Measurements from ENCODE around the gene MMP28.

MMP28 gene

GRCh38 chr17:35729405-35729833, 66.0 kb downstream of the MMP28 start:
- no peaks in the 10 kb centered on the region for H4K20me1 ChIP-seq (ENCODE audit: control insufficient read depth, insufficient read depth, low read depth, low read length)
- peaks cover 3% of the 10 kb centered on the region; the same call in 1 of the 2 replicates for H3K36me3 ChIP-seq (ENCODE audit: control insufficient read depth, low read length)
- no peaks in the 10 kb centered on the region for H3K79me2 ChIP-seq (ENCODE audit: control insufficient read depth, low read length)
- TF ChIP-seq EZH2phosphoT487 (IDR thresholded peaks at IDR 0.05; ENCODE audit: borderline replicate concordance, low read length) (no peak), CTCF (IDR thresholded peaks at IDR 0.05; ENCODE audit: low read depth, low read length, poor library complexity, severe bottlenecking) (no peak)
- H3K27ac ChIP-seq (ENCODE audit: low read depth, low read length): no peak overlapping the region
- no peaks in the 10 kb centered on the region for H3K9me2 ChIP-seq (replicated peaks; ENCODE audit: control insufficient read depth, low read length)
- no peak overlapping the region for H3K4me2 ChIP-seq (ENCODE audit: low read length)
- H3K4me1 ChIP-seq (ENCODE audit: control insufficient read depth, low read length): peaks cover 12% of the 10 kb centered on the region
- no peaks in the 10 kb centered on the region for H3K9me3 ChIP-seq (ENCODE audit: control insufficient read depth, insufficient read depth, low read length)
- peaks cover 23% of the 10 kb centered on the region for H3K27me3 ChIP-seq (ENCODE audit: control insufficient read depth, low read length)
- H3F3A ChIP-seq (ENCODE audit: control insufficient read depth, insufficient read depth): no peaks in the 10 kb centered on the region
- no peak overlapping the region for H3K4me3 ChIP-seq (ENCODE audit: low read length)

- Histone ChIP-seq H3K36me3 (ENCODE audit: control insufficient read depth, low read length) (peaks cover 10% of the 10 kb centered on the region), H3K27me3 (ENCODE audit: control insufficient read depth, low read length) (peaks cover 23% of the 10 kb centered on the region), H3K79me2 (ENCODE audit: control insufficient read depth, low read length) (no peaks in the 10 kb centered on the region), H3K9me2 (replicated peaks; ENCODE audit: control insufficient read depth, low read length) (no peaks in the 10 kb centered on the region), H3K4me3 (ENCODE audit: low read length) (no peak overlapping the region), H3K4me1 (ENCODE audit: control insufficient read depth, low read length) (peaks cover 12% of the 10 kb centered on the region), H4K20me1 (ENCODE audit: control insufficient read depth, insufficient read depth, low read depth, low read length) (no peaks in the 10 kb centered on the region), H3K27ac (ENCODE audit: low read depth, low read length) (no peak overlapping the region), H3K4me2 (ENCODE audit: low read length) (no peak overlapping the region), H3F3A (ENCODE audit: control insufficient read depth, insufficient read depth) (no peaks in the 10 kb centered on the region), H3K9me3 (ENCODE audit: control insufficient read depth, insufficient read depth, low read length) (no peaks in the 10 kb centered on the region)
- TF ChIP-seq CTCF (IDR thresholded peaks at IDR 0.05; ENCODE audit: low read depth, low read length, poor library complexity, severe bottlenecking) (no peak), EZH2phosphoT487 (IDR thresholded peaks at IDR 0.05; ENCODE audit: borderline replicate concordance, low read length) (no peak)
Measured at GRCh38 chr17:35728551-35728950, 66.9 kb downstream of the MMP28 start.

- H3K36me3 ChIP-seq (ENCODE audit: control insufficient read depth, low read length): peaks cover 13% of the 10 kb centered on the region
- H3K9me3 ChIP-seq (ENCODE audit: control insufficient read depth, insufficient read depth, low read length): no peaks in the 10 kb centered on the region
- H3K4me3 ChIP-seq (ENCODE audit: low read length): no peak overlapping the region
- no peak overlapping the region for H3K4me2 ChIP-seq (ENCODE audit: low read length)
- H3K27me3 ChIP-seq (ENCODE audit: control insufficient read depth, low read length): peaks cover 17% of the 10 kb centered on the region
- TF ChIP-seq EZH2phosphoT487 (IDR thresholded peaks at IDR 0.05; ENCODE audit: borderline replicate concordance, low read length) (no peak), CTCF (IDR thresholded peaks at IDR 0.05; ENCODE audit: low read depth, low read length, poor library complexity, severe bottlenecking) (no peak)
- H3K79me2 ChIP-seq (ENCODE audit: control insufficient read depth, low read length): no peaks in the 10 kb centered on the region
- no peaks in the 10 kb centered on the region for H4K20me1 ChIP-seq (ENCODE audit: control insufficient read depth, insufficient read depth, low read depth, low read length)
- H3K9me2 ChIP-seq (replicated peaks; ENCODE audit: control insufficient read depth, low read length): no peaks in the 10 kb centered on the region
- H3K4me1 ChIP-seq (ENCODE audit: control insufficient read depth, low read length): peaks cover 12% of the 10 kb centered on the region
- no peak overlapping the region for H3K27ac ChIP-seq (ENCODE audit: low read depth, low read length)
- no peaks in the 10 kb centered on the region for H3F3A ChIP-seq (ENCODE audit: control insufficient read depth, insufficient read depth)
Measured at GRCh38 chr17:35727635-35728034, 67.8 kb downstream of the MMP28 start.
